Kidney (tissue), 14 donors: ENCODE results near the gene PRKN. TPM values are rescaled to one million over a fixed set of nuclear protein-coding genes. Genes with fewer than 3 reads are reported as not detected.

ENCODE experiments used
- DNase-seq, 5 donors: peaks; one replicate each; pipeline ENCODE4 v3.0.0-alpha.2; 2013 to 2020
- FAIRE-seq: peaks from 2 replicates; lab custom pipeline; 2012; peaks lifted over from hg19 to GRCh38; lab: Jason Lieb, UNC
- H3K27ac ChIP-seq, 2 donors: one replicate each; pipeline ENCODE4 v1.7.0; 2013; ENCODE audit warnings: low read depth in 2 of 2, low read length in 2 of 2, inconsistent platforms in 1 of 2
- H3K27me3 ChIP-seq: one replicate; pipeline ENCODE4 v1.7.1; 2013; ENCODE audit warnings: low read length, inconsistent platforms; ENCODE audit not compliant: control insufficient read depth, insufficient read depth
- H3K36me3 ChIP-seq, 3 donors: one replicate each; pipeline versions ENCODE4 v1.7.0 to v1.7.1; 2013; ENCODE audit warnings: low read length in 3 of 3, control low read depth in 1 of 3, inconsistent platforms in 1 of 3; ENCODE audit not compliant: insufficient read depth in 3 of 3, control insufficient read depth in 2 of 3
- H3K4me1 ChIP-seq, 3 donors: one replicate each; pipeline versions ENCODE4 v1.7.0 to v1.7.1; 2013; ENCODE audit warnings: low read length in 3 of 3, inconsistent platforms in 1 of 3, low read depth in 1 of 3; ENCODE audit not compliant: control insufficient read depth in 2 of 3, insufficient read depth in 2 of 3
- H3K4me3 ChIP-seq, 3 donors: one replicate each; pipeline versions ENCODE4 v1.7.0 to v1.8.1; 2013; ENCODE audit warnings: low read length in 3 of 3, control low read depth in 1 of 3, inconsistent platforms in 1 of 3
- H3K9ac ChIP-seq, 3 donors: one replicate each; pipeline versions ENCODE4 v1.7.0 to v1.7.1; 2013; ENCODE audit warnings: low read length in 3 of 3, control low read depth in 1 of 3, inconsistent platforms in 1 of 3
- H3K9me3 ChIP-seq, 3 donors: one replicate each; pipeline versions ENCODE4 v1.7.0 to v1.7.1; 2013; ENCODE audit warnings: low read length in 3 of 3, control low read depth in 1 of 3, inconsistent platforms in 1 of 3; ENCODE audit not compliant: control insufficient read depth in 2 of 3, insufficient read depth in 1 of 3
- CTCF ChIP-seq: IDR thresholded peaks from 3 replicates; pipeline ENCODE4 v1.5.1; 2012; ENCODE audit warnings: mild to moderate bottlenecking, moderate library complexity, borderline replicate concordance; ENCODE audit not compliant: insufficient read depth; ENCODE audit errors: extremely low read depth
- intact Hi-C: fragments of 100-400 bp; cut with DNase I; formaldehyde crosslinking; loops from one replicate; pipeline ENCODE4 v1.11.1; 2022
- polyA plus RNA-seq: library from polyadenylated mRNA; stranded (reverse); fragments of 350-450 nt; fragmentation: Illumina TruSeq; extraction: RNeasy Lipid Tissue Mini Kit (QIAGEN cat#74804); gene quantifications from one replicate; pipeline ENCODE4 v1.2.3, GENCODE V29; 2014; ENCODE audit warnings: low read depth, low replicate concordance; ENCODE audit not compliant: insufficient read depth
- total RNA-seq: library from RNA; stranded (reverse); fragmentation: NEBNext Ultra II Directional; extraction: Animal tissue kit (Norgen Biotek cat#: 25700); gene quantifications from one replicate; pipeline ENCODE4 v1.2.1, GENCODE V29; 2021
- donor health status: control.
- donor health status: control.
- donor health status: control.
- donor health status: control.
- donor health status: control.
- donor health status: DM: yes; HTN: yes; CAD: no.
- donor health status: Normal renal cell carcinoma (clear cell type).

PRKN gene
- total and polyA plus RNA-seq, 2 donors from 2014 or later, result 8.6 to 10.4 TPM

DNA sequence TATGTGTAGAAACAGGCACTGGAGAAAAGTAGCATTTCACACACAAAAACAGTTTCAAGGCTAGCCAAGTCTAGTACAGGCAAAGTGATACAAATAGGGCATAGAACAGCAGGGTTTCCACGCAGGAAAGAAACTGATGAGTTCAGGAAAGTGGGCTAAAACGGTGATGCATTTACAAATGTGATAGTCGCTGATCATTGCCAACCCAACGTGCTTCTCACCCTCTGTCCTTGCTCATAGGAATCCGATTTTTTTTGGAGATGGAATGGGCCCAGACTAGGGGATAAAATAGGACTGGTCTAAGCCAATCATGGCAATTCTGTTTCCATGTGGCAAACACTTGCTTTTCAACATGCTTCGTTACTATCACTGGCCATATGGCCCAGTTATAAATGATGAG lies 536.6 kb downstream of the PRKN start:
- no peaks in the 10 kb centered on the region for H3K27me3 ChIP-seq
- no peaks in the 10 kb centered on the region for H3K9me3 ChIP-seq
- TF ChIP-seq CTCF, result no peak
- no peak overlapping the region for H3K9ac ChIP-seq
- H3K27ac ChIP-seq, result no peak overlapping the region
- no peaks in the 10 kb centered on the region for H3K36me3 ChIP-seq
- intact Hi-C loops, result no loop called here
- FAIRE-seq, result no peak
- no peak overlapping the region for H3K4me3 ChIP-seq
- no peak for DNase-seq
- no peaks in the 10 kb centered on the region for H3K4me1 ChIP-seq

GRCh38 chr6:162187168-162187935 lies 540.2 kb downstream of the PRKN start:
- Histone ChIP-seq H3K4me3 (no peak overlapping the region), H3K36me3 (no peaks in the 10 kb centered on the region), H3K9me3 (no peaks in the 10 kb centered on the region), H3K9ac (no peak overlapping the region), H3K27ac (no peak overlapping the region), H3K4me1 (no peaks in the 10 kb centered on the region), H3K27me3 (no peaks in the 10 kb centered on the region)
- DNase-seq, result no peak
- FAIRE-seq, result no peak
- intact Hi-C loops, result no loop called here
- TF ChIP-seq CTCF, result no peak

- Histone ChIP-seq H3K9me3 (no peaks in the 10 kb centered on the region), H3K27me3 (no peaks in the 10 kb centered on the region), H3K4me1 (no peaks in the 10 kb centered on the region), H3K4me3 (no peak overlapping the region), H3K27ac (no peak overlapping the region), H3K36me3 (no peaks in the 10 kb centered on the region), H3K9ac (no peak overlapping the region)
- FAIRE-seq, result no peak
- TF ChIP-seq CTCF, result no peak
- intact Hi-C loops, result no loop called here
- DNase-seq, result peak in 2 of 5 donors; percentile 33 to 45
Observed at GRCh38 chr6:162184465-162184864, 543.1 kb downstream of the PRKN start.
